ENCODE measurements around the gene CUL5. TPM values are rescaled to one million over a fixed set of nuclear protein-coding genes. Genes with fewer than 3 reads are reported as not detected.

Gene CUL5
- polyA plus RNA-seq, 1 of the 3 experiments (the other 2 are of a cell fraction) = 8.0 TPM

- Histone ChIP-seq H3K79me2 (ENCODE audit: insufficient read depth) (no peaks in the 10 kb centered on the region), H3K9me2 (no peaks in the 10 kb centered on the region), H3K4me3 (ENCODE audit: low read depth in 2 of 2, low read length in 1 of 2) (no peak overlapping the region), H4K20me1 (ENCODE audit: insufficient read depth) (no peaks in the 10 kb centered on the region), H3K9me3 (no peaks in the 10 kb centered on the region), H3F3A (replicated peaks; ENCODE audit: insufficient read depth) (no peaks in the 10 kb centered on the region), H3K4me1 (ENCODE audit: control insufficient read depth in 1 of 2, insufficient read depth in 2 of 2, low read depth in 1 of 2, low read length in 1 of 2) (no peaks in the 10 kb centered on the region; a peak in 1 of 4 replicates), H3K4me2 (no peak overlapping the region), H3K36me3 (replicated peaks in 1 of 2; ENCODE audit: control insufficient read depth in 1 of 2, insufficient read depth in 2 of 2, low read length in 1 of 2) (peaks cover 9 to 15% of the 10 kb centered on the region in 2 experiments), H2AFZ (ENCODE audit: low read depth) (no peak overlapping the region), H3K27ac (ENCODE audit: low read depth in 2 of 2, low read length in 1 of 2) (no peak overlapping the region), H3K27me3 (ENCODE audit: insufficient read depth) (no peaks in the 10 kb centered on the region), H3K9ac (no peak overlapping the region)
- no peak for DNase-seq
- ChIA-PET CTCF (interaction anchor here (1.6 kb wide), 1 partner anchor 12 kb away, joined by 8 read pairs; no protein-coding TSS in a partner anchor), POLR2A (no interaction called here)
- TF ChIP-seq GATA2 (CRISPR knock-in tag; IDR thresholded peaks at IDR 0.05) (no peak), SIN3A (IDR thresholded peaks at IDR 0.05; ENCODE audit: borderline replicate concordance, low read depth, low read length) (no peak), NFIC (IDR thresholded peaks at IDR 0.05; ENCODE audit: borderline replicate concordance) (no peak), FOXM1 (IDR thresholded peaks at IDR 0.05; ENCODE audit: low read depth) (no peak), ZBTB33 (IDR thresholded peaks at IDR 0.05; ENCODE audit: borderline replicate concordance, low read depth) (no peak), RCOR1 (IDR thresholded peaks at IDR 0.05; ENCODE audit: low read length) (no peak), SMC3 (IDR thresholded peaks at IDR 0.05; ENCODE audit: low read depth, low read length) (no peak), FOXJ3 (CRISPR knock-in tag; IDR thresholded peaks at IDR 0.05) (no peak), JUND (IDR thresholded peaks at IDR 0.05) (no peak), MEF2A (IDR thresholded peaks at IDR 0.05; ENCODE audit: borderline replicate concordance, low read depth) (no peak), YY1 (IDR thresholded peaks at IDR 0.05; ENCODE audit: low read depth) (no peak), TAF1 (IDR thresholded peaks at IDR 0.05; ENCODE audit: borderline replicate concordance, low read depth, low read length) (no peak), POLR2AphosphoS5 (IDR thresholded peaks at IDR 0.05; ENCODE audit: low read depth, low read length) (no peak), ELF1 (IDR thresholded peaks at IDR 0.05) (no peak), TCF12 (IDR thresholded peaks at IDR 0.05) (no peak), IRF3 (IDR thresholded peaks at IDR 0.05; ENCODE audit: low read depth, low read length) (no peak), CHD2 (IDR thresholded peaks at IDR 0.05; ENCODE audit: low read length, partially characterized antibody) (no peak), FOSL2 (IDR thresholded peaks at IDR 0.05; ENCODE audit: borderline replicate concordance, low read depth) (no peak)
- TF ChIP-seq, protein P1, sequence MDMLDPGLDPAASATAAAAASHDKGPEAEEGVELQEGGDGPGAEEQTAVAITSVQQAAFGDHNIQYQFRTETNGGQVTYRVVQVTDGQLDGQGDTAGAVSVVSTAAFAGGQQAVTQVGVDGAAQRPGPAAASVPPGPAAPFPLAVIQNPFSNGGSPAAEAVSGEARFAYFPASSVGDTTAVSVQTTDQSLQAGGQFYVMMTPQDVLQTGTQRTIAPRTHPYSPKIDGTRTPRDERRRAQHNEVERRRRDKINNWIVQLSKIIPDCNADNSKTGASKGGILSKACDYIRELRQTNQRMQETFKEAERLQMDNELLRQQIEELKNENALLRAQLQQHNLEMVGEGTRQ (IDR thresholded peaks at IDR 0.05; ENCODE audit: borderline replicate concordance, low read depth, low read length) = no peak
- 97% methylated on average over 4 of the region's 4 CpGs for WGBS (ENCODE audit: low lambda C conversion rate)
Observed at GRCh38 chr11:108111126-108111525, 102.4 kb downstream of the CUL5 start.
